HEK293 (cell line): ENCODE data around the gene SLC28A3.

Experiments
- SALL2 ChIP-seq: fragments of 450-650 bp; formaldehyde crosslinking; IDR thresholded peaks from 2 replicates; pipeline ENCODE4 v1.5.0; 2017; ENCODE audit warnings: missing biosample characterization, mild to moderate bottlenecking, missing genetic modification characterization, borderline replicate concordance
- ZNF416 ChIP-seq: fragments of 450-650 bp; formaldehyde crosslinking; IDR thresholded peaks from 2 replicates; pipeline ENCODE4 v1.5.1; 2016; ENCODE audit warnings: missing biosample characterization, missing genetic modification characterization
- TF ChIP-seq, protein P1 (sequence below): fragments of 450-650 bp; formaldehyde crosslinking; IDR thresholded peaks from 2 replicates; pipeline ENCODE4 v1.5.1; 2016; ENCODE audit warnings: missing biosample characterization, missing genetic modification characterization

DNA sequence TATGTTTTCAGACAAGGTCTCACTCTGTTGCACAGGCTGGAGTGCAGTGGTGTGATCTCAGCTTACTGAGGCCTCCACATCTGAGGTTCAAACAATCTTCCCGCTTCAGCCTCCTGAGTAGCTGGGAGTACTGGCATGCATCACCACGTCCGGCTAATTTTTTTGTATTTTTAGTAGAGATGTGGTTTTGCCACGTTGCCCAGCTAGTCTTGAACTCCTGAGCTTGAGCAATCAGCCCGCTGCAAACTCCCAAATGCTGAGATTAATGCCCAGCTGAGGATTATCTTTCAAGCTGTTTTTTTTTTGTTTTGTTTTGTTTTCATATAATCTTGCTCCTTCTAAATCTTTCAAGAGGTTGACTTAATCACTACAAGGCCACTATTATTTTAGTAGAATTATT, 47.3 kb upstream of the SLC28A3 start:
- TF ChIP-seq ZNF416 (tag by site-specific recombination) (no peak), SALL2 (tag by site-specific recombination) (no peak)
- TF ChIP-seq, protein P1, sequence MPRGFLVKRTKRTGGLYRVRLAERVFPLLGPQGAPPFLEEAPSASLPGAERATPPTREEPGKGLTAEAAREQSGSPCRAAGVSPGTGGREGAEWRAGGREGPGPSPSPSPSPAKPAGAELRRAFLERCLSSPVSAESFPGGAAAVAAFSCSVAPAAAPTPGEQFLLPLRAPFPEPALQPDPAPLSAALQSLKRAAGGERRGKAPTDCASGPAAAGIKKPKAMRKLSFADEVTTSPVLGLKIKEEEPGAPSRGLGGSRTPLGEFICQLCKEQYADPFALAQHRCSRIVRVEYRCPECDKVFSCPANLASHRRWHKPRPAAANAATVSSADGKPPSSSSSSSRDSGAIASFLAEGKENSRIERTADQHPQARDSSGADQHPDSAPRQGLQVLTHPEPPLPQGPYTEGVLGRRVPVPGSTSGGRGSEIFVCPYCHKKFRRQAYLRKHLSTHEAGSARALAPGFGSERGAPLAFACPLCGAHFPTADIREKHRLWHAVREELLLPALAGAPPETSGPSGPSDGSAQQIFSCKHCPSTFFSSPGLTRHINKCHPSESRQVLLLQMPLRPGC, result no peak
